Muscle layer of colon (tissue), 2 donors: ENCODE measurements around the gene MDFIC2.
A peak's percentile ranks its signal among the peaks of the same experiment; 100 is the strongest.
"Not testable (repeated sequence)": the region's sequence is repeated elsewhere in the genome, so short reads cannot be mapped to it uniquely, and the experiment has no call there.

Source experiments
- H3K27ac ChIP-seq: one replicate; pipeline ENCODE4 v1.7.0; 2013; ENCODE audit warnings: low read depth, mild to moderate bottlenecking, low read length, moderate library complexity
- H3K27me3 ChIP-seq, 2 donors: one replicate each; pipeline ENCODE4 v1.7.0; 2013; ENCODE audit warnings: low read length in 2 of 2, mild to moderate bottlenecking in 2 of 2; ENCODE audit not compliant: insufficient read depth in 2 of 2, control insufficient read depth in 1 of 2
- H3K36me3 ChIP-seq: one replicate; pipeline ENCODE4 v1.7.0; 2013; ENCODE audit warnings: mild to moderate bottlenecking, low read length; ENCODE audit not compliant: insufficient read depth
- H3K4me1 ChIP-seq: one replicate; pipeline ENCODE4 v1.7.0; 2013; ENCODE audit warnings: mild to moderate bottlenecking, low read length; ENCODE audit not compliant: insufficient read depth
- H3K4me3 ChIP-seq, 2 donors: one replicate each; pipeline ENCODE4 v1.7.0; 2013; ENCODE audit warnings: low read length in 2 of 2, low read depth in 1 of 2, mild to moderate bottlenecking in 1 of 2, moderate library complexity in 1 of 2
- H3K9ac ChIP-seq: one replicate; pipeline ENCODE4 v1.7.0; 2013; ENCODE audit warnings: low read length
- H3K9me3 ChIP-seq: one replicate; pipeline ENCODE4 v1.7.0; 2013; ENCODE audit warnings: mild to moderate bottlenecking, low read length
- donor health status: abdominal sarcoma.
- donor health status: Adenocarcinoma of cecum.

Gene MDFIC2

DNA sequence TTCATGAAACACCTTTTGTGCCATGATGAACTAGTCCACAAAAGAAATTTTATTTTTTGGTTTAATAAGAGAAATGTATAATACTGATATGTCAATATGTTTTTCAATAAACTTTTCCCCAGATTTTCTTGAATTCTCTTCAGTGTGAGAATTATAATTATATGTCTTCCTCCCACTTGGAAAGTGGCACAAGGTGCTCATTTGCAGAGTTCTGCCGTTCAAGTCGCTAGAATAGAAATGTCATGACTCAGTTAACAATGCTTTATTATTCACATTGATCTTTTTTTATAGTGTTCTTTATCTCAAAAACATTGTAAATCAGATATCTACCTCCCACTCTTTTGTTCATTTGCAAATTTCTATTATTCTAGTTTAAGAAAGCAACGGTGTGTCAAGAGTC lies 87.3 kb downstream of the MDFIC2 start:
- H3K27me3 ChIP-seq: no peaks in the 10 kb centered on the region
- H3K27ac ChIP-seq: no peak overlapping the region
- H3K4me1 ChIP-seq: no peaks in the 10 kb centered on the region
- H3K9ac ChIP-seq: no peak overlapping the region
- H3K9me3 ChIP-seq: no peaks in the 10 kb centered on the region
- H3K36me3 ChIP-seq: no peaks in the 10 kb centered on the region
- H3K4me3 ChIP-seq: no peak overlapping the region

DNA sequence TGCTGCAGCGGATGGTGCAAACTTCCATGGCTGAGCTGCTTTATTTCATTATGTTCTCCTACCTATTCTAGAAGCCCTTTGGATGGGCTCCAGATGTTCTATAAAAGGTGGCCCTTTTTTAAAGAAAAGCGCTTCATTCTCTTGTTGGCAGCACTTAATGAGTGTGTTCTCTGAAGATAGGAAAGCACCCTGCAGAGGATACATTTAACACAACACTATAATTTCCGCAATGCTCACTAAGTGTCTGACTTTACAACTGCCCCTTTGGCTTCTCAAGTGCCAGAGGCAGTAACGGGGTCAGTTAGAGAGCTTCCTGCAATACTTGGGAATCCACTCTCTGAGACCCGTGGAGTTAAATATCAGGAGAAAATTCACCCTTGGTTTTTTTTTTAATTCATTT lies 88.1 kb downstream of the MDFIC2 start:
- H3K9ac ChIP-seq: no peak overlapping the region
- H3K27me3 ChIP-seq: no peaks in the 10 kb centered on the region
- no peak overlapping the region for H3K27ac ChIP-seq
- H3K36me3 ChIP-seq: no peaks in the 10 kb centered on the region
- no peak overlapping the region for H3K4me3 ChIP-seq
- no peaks in the 10 kb centered on the region for H3K9me3 ChIP-seq
- H3K4me1 ChIP-seq: no peaks in the 10 kb centered on the region

- no peaks in the 10 kb centered on the region for H3K4me1 ChIP-seq
- H3K27ac ChIP-seq: no peak overlapping the region
- no peak overlapping the region for H3K9ac ChIP-seq
- no peaks in the 10 kb centered on the region for H3K9me3 ChIP-seq
- H3K27me3 ChIP-seq: no peaks in the 10 kb centered on the region
- H3K36me3 ChIP-seq: no peaks in the 10 kb centered on the region
- no peak overlapping the region for H3K4me3 ChIP-seq
These were observed 94.0 kb downstream of the MDFIC2 start for GRCh38 chr3:70218471-70218870.

- not testable (repeated sequence) for H3K27ac ChIP-seq, H3K4me3 ChIP-seq, H3K27me3 ChIP-seq
These were observed 101.2 kb downstream of the MDFIC2 start for GRCh38 chr3:70211274-70211673.

DNA sequence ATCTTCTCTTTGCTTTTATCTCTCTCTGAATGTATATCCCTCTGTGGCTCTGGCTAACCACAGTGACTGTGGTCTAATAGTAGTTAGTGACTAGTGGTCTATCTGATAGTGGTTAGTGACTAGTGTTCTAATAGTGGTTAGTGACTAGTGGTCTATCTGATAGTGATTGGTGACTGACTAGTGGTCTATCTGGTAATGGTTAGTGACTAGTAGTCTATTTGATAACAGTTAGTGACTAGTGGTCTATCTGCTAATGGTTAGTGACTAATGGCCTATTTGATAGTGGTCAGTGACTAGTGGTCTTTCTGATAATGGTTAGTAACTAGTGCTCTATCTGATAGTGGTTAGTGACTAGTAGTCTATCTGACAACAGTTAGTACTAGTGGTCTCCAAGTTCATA lies 110.5 kb downstream of the MDFIC2 start:
- no peak overlapping the region for H3K4me3 ChIP-seq
- no peak overlapping the region for H3K27ac ChIP-seq
- H3K27me3 ChIP-seq: no peaks in the 10 kb centered on the region
- H3K36me3 ChIP-seq: no peaks in the 10 kb centered on the region
- H3K9ac ChIP-seq: no peak overlapping the region
- no peaks in the 10 kb centered on the region for H3K9me3 ChIP-seq
- no peaks in the 10 kb centered on the region for H3K4me1 ChIP-seq

More at GRCh38 chr3:70211274-70211673, 101.2 kb downstream of the MDFIC2 start:
- H3K36me3 ChIP-seq, H3K9me3 ChIP-seq, H3K4me1 ChIP-seq, H3K9ac ChIP-seq: not testable (repeated sequence)

DNA sequence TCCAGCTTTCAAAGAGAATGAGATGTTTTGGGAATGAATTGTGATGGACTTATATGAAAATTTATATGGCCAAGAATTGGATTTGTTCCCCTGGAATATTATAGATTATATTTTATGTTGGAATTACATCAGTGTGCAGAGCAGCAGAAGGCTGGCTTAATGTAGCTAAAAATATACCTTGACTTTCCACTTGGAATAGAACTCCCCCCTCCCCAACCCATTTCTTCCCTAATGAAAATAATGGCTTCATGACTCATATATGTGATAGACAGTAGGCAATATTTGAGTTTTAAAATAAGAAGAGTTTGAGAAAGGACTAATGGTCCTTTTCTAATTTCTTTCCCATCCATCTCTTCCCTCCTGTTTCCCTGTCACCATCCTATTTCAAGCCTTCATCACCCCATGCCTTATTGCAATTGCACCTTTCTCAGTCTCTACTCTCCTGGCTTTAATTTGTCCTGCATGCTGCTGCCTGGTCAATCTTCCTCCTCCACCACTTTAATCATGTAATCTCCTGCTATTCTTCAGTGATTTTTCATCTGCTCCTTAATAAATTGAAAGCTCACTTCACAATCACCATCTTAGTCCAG lies 122.5 kb downstream of the MDFIC2 start:
- no peak overlapping the region for H3K27ac ChIP-seq
- H3K36me3 ChIP-seq: no peaks in the 10 kb centered on the region
- H3K4me1 ChIP-seq: no peaks in the 10 kb centered on the region
- no peak overlapping the region for H3K4me3 ChIP-seq
- H3K9ac ChIP-seq: no peak overlapping the region
- H3K27me3 ChIP-seq: no peaks in the 10 kb centered on the region
- no peaks in the 10 kb centered on the region for H3K9me3 ChIP-seq

GRCh38 chr3:70186221-70186620 lies 126.2 kb downstream of the MDFIC2 start:
- no peaks in the 10 kb centered on the region for H3K27me3 ChIP-seq
- H3K9ac ChIP-seq: no peak overlapping the region
- no peaks in the 10 kb centered on the region for H3K9me3 ChIP-seq
- H3K4me1 ChIP-seq: peaks cover 24% of the 10 kb centered on the region
- H3K36me3 ChIP-seq: no peaks in the 10 kb centered on the region
- no peak overlapping the region for H3K4me3 ChIP-seq
- no peak overlapping the region for H3K27ac ChIP-seq

- H3K27ac ChIP-seq: no peak overlapping the region
- H3K9me3 ChIP-seq: no peaks in the 10 kb centered on the region
- H3K4me3 ChIP-seq: no peak overlapping the region
- no peaks in the 10 kb centered on the region for H3K27me3 ChIP-seq
- H3K36me3 ChIP-seq: no peaks in the 10 kb centered on the region
- no peak overlapping the region for H3K9ac ChIP-seq
- H3K4me1 ChIP-seq: peaks cover 26% of the 10 kb centered on the region
These were observed 126.8 kb downstream of the MDFIC2 start for GRCh38 chr3:70185661-70186060.

DNA sequence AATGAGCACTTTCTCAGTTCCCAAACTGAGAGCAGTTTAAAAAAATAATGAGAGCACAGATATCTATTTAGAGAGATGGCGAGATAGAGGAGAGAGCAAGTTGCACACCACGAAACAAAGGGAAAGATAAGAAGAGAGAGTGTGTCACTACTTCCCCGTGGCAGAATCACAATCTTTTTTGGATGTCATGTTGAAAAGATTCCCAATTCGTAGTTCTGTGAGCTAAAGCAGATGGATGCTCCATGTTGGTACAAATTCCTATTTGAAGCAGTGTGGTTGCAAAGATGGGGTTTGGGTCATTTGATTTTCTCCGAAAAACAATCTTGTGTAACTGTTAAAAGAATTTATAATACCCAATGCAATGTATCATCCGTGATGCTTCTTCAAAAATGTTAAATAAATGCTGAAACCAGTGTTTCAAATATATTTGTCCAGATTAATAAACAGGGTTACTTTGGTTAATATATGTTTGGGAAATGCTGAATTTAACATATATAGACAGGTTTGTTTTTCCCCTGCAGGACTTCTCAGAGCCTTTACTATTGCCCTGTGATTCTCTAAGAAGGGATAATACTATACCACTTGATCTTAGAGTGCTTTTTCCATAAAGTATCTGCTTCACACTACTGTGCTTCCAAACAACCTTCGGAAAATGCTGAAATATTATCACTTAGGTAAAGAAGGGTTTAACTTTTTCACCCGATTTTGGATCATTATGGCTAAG lies 128.5 kb downstream of the MDFIC2 start:
- Histone ChIP-seq H3K4me1 (peaks cover 37% of the 10 kb centered on the region), H3K4me3 (no peak overlapping the region), H3K9ac (no peak overlapping the region), H3K36me3 (no peaks in the 10 kb centered on the region), H3K27me3 (no peaks in the 10 kb centered on the region), H3K27ac (no peak overlapping the region), H3K9me3 (no peaks in the 10 kb centered on the region)

DNA sequence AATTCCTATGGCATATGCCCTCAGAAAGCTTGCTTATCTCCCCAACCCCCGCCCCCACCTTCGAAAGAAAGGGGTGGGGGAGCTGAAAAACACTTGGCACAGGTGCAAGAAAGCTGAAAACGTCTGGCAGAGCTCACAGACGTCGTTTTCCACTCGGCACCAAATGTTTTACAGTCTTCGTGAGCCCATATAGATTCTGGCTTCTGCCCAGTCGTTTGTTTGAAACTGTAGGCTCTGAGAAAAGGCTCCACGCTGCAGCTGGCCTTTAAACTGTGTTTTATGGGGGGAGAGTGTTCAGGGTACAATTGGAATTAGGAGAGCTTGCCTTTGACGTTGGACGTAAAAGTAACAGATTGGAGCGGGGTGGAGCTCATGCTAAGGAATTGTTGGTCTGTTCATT lies 130.3 kb downstream of the MDFIC2 start:
- Histone ChIP-seq H3K27me3 (no peaks in the 10 kb centered on the region), H3K4me3 (no peak overlapping the region), H3K9ac (no peak overlapping the region), H3K4me1 (peaks cover 44% of the 10 kb centered on the region), H3K9me3 (no peaks in the 10 kb centered on the region), H3K27ac (peak overlapping the region; percentile 46), H3K36me3 (no peaks in the 10 kb centered on the region)

- H3K27me3 ChIP-seq: no peaks in the 10 kb centered on the region
- H3K4me3 ChIP-seq: no peak overlapping the region
- no peak overlapping the region for H3K9ac ChIP-seq
- no peaks in the 10 kb centered on the region for H3K36me3 ChIP-seq
- no peaks in the 10 kb centered on the region for H3K9me3 ChIP-seq
- no peak overlapping the region for H3K27ac ChIP-seq
- peaks cover 44% of the 10 kb centered on the region for H3K4me1 ChIP-seq
These were observed 131.8 kb downstream of the MDFIC2 start for GRCh38 chr3:70180664-70181063.

GRCh38 chr3:70179111-70179510 lies 133.3 kb downstream of the MDFIC2 start:
- Histone ChIP-seq H3K4me3 (no peak overlapping the region), H3K36me3 (no peaks in the 10 kb centered on the region), H3K9me3 (no peaks in the 10 kb centered on the region), H3K9ac (no peak overlapping the region), H3K4me1 (peaks cover 44% of the 10 kb centered on the region), H3K27ac (no peak overlapping the region), H3K27me3 (no peaks in the 10 kb centered on the region)
